WTC11 (cell line): ENCODE data around the gene CPVL.

Source experiments
- ATF3 ChIP-seq: sonication (generic); formaldehyde crosslinking; conservative IDR thresholded peaks from 2 replicates; pipeline ENCODE4 v1.8.1; 2022; ENCODE audit warnings: mild to moderate bottlenecking, missing genetic modification reagents
- E2F4 ChIP-seq: sonication (generic); formaldehyde crosslinking; IDR thresholded peaks from 2 replicates; pipeline ENCODE4 v1.8.1; 2022; ENCODE audit warnings: low read depth, mild to moderate bottlenecking, moderate library complexity, missing genetic modification reagents, borderline replicate concordance
- ETV6 ChIP-seq: sonication (generic); formaldehyde crosslinking; IDR thresholded peaks from 2 replicates; pipeline ENCODE4 v1.8.1; 2022; ENCODE audit warnings: mild to moderate bottlenecking, missing genetic modification reagents
- FOXK1 ChIP-seq: sonication (generic); formaldehyde crosslinking; IDR thresholded peaks from 2 replicates; pipeline ENCODE4 v1.8.0; 2022; ENCODE audit warnings: mild to moderate bottlenecking, moderate library complexity, missing genetic modification reagents
- KAT7 ChIP-seq: sonication (generic); formaldehyde crosslinking; IDR thresholded peaks from 2 replicates; pipeline ENCODE4 v1.8.1; 2023; ENCODE audit warnings: missing genetic modification reagents, mild to moderate bottlenecking, borderline replicate concordance
- NR2C2 ChIP-seq: sonication (generic); formaldehyde crosslinking; IDR thresholded peaks from 2 replicates; pipeline ENCODE4 v1.8.0; 2022; ENCODE audit warnings: mild to moderate bottlenecking, missing genetic modification reagents
- SP1 ChIP-seq: sonication (generic); formaldehyde crosslinking; conservative IDR thresholded peaks from 2 replicates; pipeline ENCODE4 v1.8.1; 2022; ENCODE audit warnings: missing genetic modification reagents
- TCF7 ChIP-seq: sonication (generic); formaldehyde crosslinking; IDR thresholded peaks from 2 replicates; pipeline ENCODE4 v1.8.0; 2022; ENCODE audit warnings: mild to moderate bottlenecking, low read depth, missing genetic modification reagents, moderate library complexity
- TEAD1 ChIP-seq: sonication (generic); formaldehyde crosslinking; IDR thresholded peaks from 2 replicates; pipeline ENCODE4 v1.8.0; 2022; ENCODE audit warnings: mild to moderate bottlenecking, missing genetic modification reagents
- ZNF512 ChIP-seq: sonication (generic); formaldehyde crosslinking; IDR thresholded peaks from 2 replicates; pipeline ENCODE4 v1.8.1; 2022; ENCODE audit warnings: missing genetic modification reagents, borderline replicate concordance
- TF ChIP-seq, protein P1 (sequence below): fragments of 200-600 bp; IDR thresholded peaks from 2 replicates; pipeline ENCODE4 v1.8.0; 2022; ENCODE audit warnings: antibody characterized with exemption
- TF ChIP-seq, protein P2 (sequence below): sonication (generic); formaldehyde crosslinking; IDR thresholded peaks from 2 replicates; pipeline ENCODE4 v1.8.1; 2022; ENCODE audit warnings: low read depth, missing genetic modification reagents, borderline replicate concordance

- TF ChIP-seq KAT7 (CRISPR knock-in tag) (no peak), ZNF512 (CRISPR knock-in tag) (no peak), TCF7 (no peak), ETV6 (CRISPR knock-in tag) (no peak), SP1 (CRISPR knock-in tag) (no peak), TEAD1 (CRISPR knock-in tag) (no peak), ATF3 (CRISPR knock-in tag) (no peak), FOXK1 (no peak), NR2C2 (CRISPR knock-in tag) (no peak), E2F4 (CRISPR knock-in tag) (no peak)
- TF ChIP-seq, protein P1, sequence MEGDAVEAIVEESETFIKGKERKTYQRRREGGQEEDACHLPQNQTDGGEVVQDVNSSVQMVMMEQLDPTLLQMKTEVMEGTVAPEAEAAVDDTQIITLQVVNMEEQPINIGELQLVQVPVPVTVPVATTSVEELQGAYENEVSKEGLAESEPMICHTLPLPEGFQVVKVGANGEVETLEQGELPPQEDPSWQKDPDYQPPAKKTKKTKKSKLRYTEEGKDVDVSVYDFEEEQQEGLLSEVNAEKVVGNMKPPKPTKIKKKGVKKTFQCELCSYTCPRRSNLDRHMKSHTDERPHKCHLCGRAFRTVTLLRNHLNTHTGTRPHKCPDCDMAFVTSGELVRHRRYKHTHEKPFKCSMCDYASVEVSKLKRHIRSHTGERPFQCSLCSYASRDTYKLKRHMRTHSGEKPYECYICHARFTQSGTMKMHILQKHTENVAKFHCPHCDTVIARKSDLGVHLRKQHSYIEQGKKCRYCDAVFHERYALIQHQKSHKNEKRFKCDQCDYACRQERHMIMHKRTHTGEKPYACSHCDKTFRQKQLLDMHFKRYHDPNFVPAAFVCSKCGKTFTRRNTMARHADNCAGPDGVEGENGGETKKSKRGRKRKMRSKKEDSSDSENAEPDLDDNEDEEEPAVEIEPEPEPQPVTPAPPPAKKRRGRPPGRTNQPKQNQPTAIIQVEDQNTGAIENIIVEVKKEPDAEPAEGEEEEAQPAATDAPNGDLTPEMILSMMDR, result no peak
- TF ChIP-seq, protein P2, sequence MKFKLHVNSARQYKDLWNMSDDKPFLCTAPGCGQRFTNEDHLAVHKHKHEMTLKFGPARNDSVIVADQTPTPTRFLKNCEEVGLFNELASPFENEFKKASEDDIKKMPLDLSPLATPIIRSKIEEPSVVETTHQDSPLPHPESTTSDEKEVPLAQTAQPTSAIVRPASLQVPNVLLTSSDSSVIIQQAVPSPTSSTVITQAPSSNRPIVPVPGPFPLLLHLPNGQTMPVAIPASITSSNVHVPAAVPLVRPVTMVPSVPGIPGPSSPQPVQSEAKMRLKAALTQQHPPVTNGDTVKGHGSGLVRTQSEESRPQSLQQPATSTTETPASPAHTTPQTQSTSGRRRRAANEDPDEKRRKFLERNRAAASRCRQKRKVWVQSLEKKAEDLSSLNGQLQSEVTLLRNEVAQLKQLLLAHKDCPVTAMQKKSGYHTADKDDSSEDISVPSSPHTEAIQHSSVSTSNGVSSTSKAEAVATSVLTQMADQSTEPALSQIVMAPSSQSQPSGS, result no peak
Measured at GRCh38 chr7:28981161-28981465, 165.2 kb downstream of the CPVL start.
